Gastroesophageal sphincter (tissue), 4 donors: Measurements from ENCODE around the gene C22orf15. TPM values are rescaled to one million over a fixed set of nuclear protein-coding genes. Genes with fewer than 3 reads are reported as not detected.
A peak's percentile ranks its signal among the peaks of the same experiment; 100 is the strongest.

ENCODE experiments used
- ATAC-seq: fragments of 150-250 bp; one replicate; pipeline ENCODE4 v1.9.1; 2016; ENCODE audit warnings: mild to moderate bottlenecking, moderate library complexity
- H3K27ac ChIP-seq, 4 donors: fragments of 200-600 bp; sonication (generic) in 3 of 4; 1 replicate in 3 of 4; 2 replicates in 1 of 4; pipeline ENCODE4 v1.5.1; 2016 to 2019
- H3K27me3 ChIP-seq: fragments of 200-600 bp; sonication (generic); one replicate; pipeline ENCODE4 v1.5.1; 2019
- H3K36me3 ChIP-seq, 2 donors: fragments of 200-600 bp; sonication (generic); one replicate each; pipeline ENCODE4 v1.5.1; 2019; ENCODE audit warnings: control low read depth in 1 of 2
- H3K4me1 ChIP-seq, 3 donors: fragments of 200-600 bp; sonication (generic); 1 replicate in 2 of 3; 2 replicates in 1 of 3; pipeline ENCODE4 v1.5.1; 2016 to 2019; ENCODE audit warnings: control low read depth in 2 of 3
- H3K4me3 ChIP-seq, 2 donors: fragments of 200-600 bp; sonication (generic); one replicate each; pipeline ENCODE4 v1.5.1; 2019; ENCODE audit warnings: mild to moderate bottlenecking in 1 of 2, moderate library complexity in 1 of 2
- H3K9me3 ChIP-seq, 3 donors: fragments of 200-600 bp; sonication (generic); one replicate each; pipeline ENCODE4 v1.5.1; 2017 to 2019; ENCODE audit warnings: control low read depth in 2 of 3
- CTCF ChIP-seq, 4 experiments: fragments of 200-600 bp in 2 of 4; fragments of 450-650 bp in 2 of 4; sonication (generic) in 1 of 4; IDR thresholded peaks; one replicate each; pipeline ENCODE4 v1.5.1; 2017 to 2019; ENCODE audit warnings: antibody characterized with exemption in 4 of 4, mild to moderate bottlenecking in 2 of 4, moderate library complexity in 2 of 4
- EP300 ChIP-seq: sonication (generic); formaldehyde crosslinking; IDR thresholded peaks from one replicate; pipeline ENCODE4 v1.6.1; 2017; ENCODE audit warnings: antibody characterized with exemption, mild to moderate bottlenecking
- POLR2A ChIP-seq, 2 donors: fragments of 450-650 bp; IDR thresholded peaks; one replicate each; pipeline ENCODE4 v1.6.1; 2017; ENCODE audit warnings: antibody characterized with exemption in 2 of 2, mild to moderate bottlenecking in 2 of 2, moderate library complexity in 1 of 2
- POLR2AphosphoS5 ChIP-seq: sonication (generic); formaldehyde crosslinking; IDR thresholded peaks from one replicate; pipeline ENCODE4 v1.6.1; 2017; ENCODE audit warnings: antibody characterized with exemption
- WGBS, 2 donors: methylation state at CpG; one replicate each; pipeline ENCODE4 v1.1.5; 2018; ENCODE audit warnings: low coverage in 1 of 2; 5-methylcytosine and 5-hydroxymethylcytosine counted together
- total RNA-seq, 4 donors: library from RNA; depleted of rRNA; stranded (reverse); fragments of >200 nt; gene quantifications; one replicate each; pipeline ENCODE4 v1.1.0, GENCODE V29; 2016

C22orf15 gene
- total RNA-seq, 4 donors from 2014 or later: 0.54 to 0.81 TPM; not detected in 2

- Histone ChIP-seq H3K27ac (no peak overlapping the region), H3K4me1 (peaks cover 0 to 17% (median 0%) of the 10 kb centered on the region in 3 donors), H3K27me3 (no peaks in the 10 kb centered on the region), H3K4me3 (no peak overlapping the region), H3K36me3 (peaks cover 0 to 53% of the 10 kb centered on the region in 2 donors), H3K9me3 (peaks cover 0 to 10% (median 0%) of the 10 kb centered on the region in 3 donors)
- TF ChIP-seq EP300 (no peak), POLR2A (IDR thresholded peaks at IDR 0.05) (no peak), CTCF (IDR thresholded peaks at IDR 0.05) (no peak), POLR2AphosphoS5 (no peak)
- WGBS, 2 donors: 87 to 97% methylated on average over 4 to 5 of the region's 13 CpGs
- ATAC-seq: no peak
Measured at GRCh38 chr22:23744001-23744400, 18.8 kb upstream of the C22orf15 start.

- Histone ChIP-seq H3K9me3 (peaks cover 0 to 10% (median 0%) of the 10 kb centered on the region in 3 donors), H3K27ac (no peak overlapping the region), H3K27me3 (no peaks in the 10 kb centered on the region), H3K4me1 (peaks cover 0 to 18% (median 0%) of the 10 kb centered on the region in 3 donors), H3K4me3 (no peak overlapping the region), H3K36me3 (peaks cover 0 to 53% of the 10 kb centered on the region in 2 donors)
- ATAC-seq: no peak
- 97% methylated on average over 6 of the region's 14 CpGs; no CpG with 5 or more reads in 1 of the 2 donors for WGBS, 2 donors
- TF ChIP-seq CTCF (IDR thresholded peaks at IDR 0.05) (no peak), POLR2A (IDR thresholded peaks at IDR 0.05) (no peak), EP300 (no peak), POLR2AphosphoS5 (no peak)
Measured at GRCh38 chr22:23744485-23744884, 18.3 kb upstream of the C22orf15 start.

- H3K4me1 ChIP-seq: peaks cover 0 to 30% (median 9%) of the 10 kb centered on the region in 3 donors
- 80 to 89% methylated on average over 5 to 6 of the region's 6 CpGs for WGBS, 2 donors
Measured at GRCh38 chr22:23745791-23746190, 17.0 kb upstream of the C22orf15 start.

GRCh38 chr22:23749841-23750301 is 12.9 kb upstream of the C22orf15 start:
- WGBS, 2 donors: 56 to 65% methylated on average over 11 to 12 of the region's 12 CpGs
- no peak for ATAC-seq
- TF ChIP-seq POLR2AphosphoS5: no peak
- TF ChIP-seq EP300: no peak
- no peak for TF ChIP-seq CTCF (IDR thresholded peaks at IDR 0.05)
- TF ChIP-seq POLR2A (IDR thresholded peaks at IDR 0.05): no peak

More at GRCh38 chr22:23745791-23746190, 17.0 kb upstream of the C22orf15 start:
- Histone ChIP-seq H3K27ac (no peak overlapping the region), H3K4me3 (no peak overlapping the region), H3K9me3 (peaks cover 0 to 10% (median 0%) of the 10 kb centered on the region in 3 donors), H3K27me3 (no peaks in the 10 kb centered on the region), H3K36me3 (peaks cover 0 to 51% of the 10 kb centered on the region in 2 donors)
- ATAC-seq: no peak
- TF ChIP-seq EP300: no peak
- TF ChIP-seq POLR2A (IDR thresholded peaks at IDR 0.05): no peak
- TF ChIP-seq POLR2AphosphoS5: no peak
- TF ChIP-seq CTCF (IDR thresholded peaks at IDR 0.05): no peak

GRCh38 chr22:23750367-23750713 is 12.4 kb upstream of the C22orf15 start:
- peak overlapping the region; percentile 9 to 96 (median 90) for H3K27ac ChIP-seq
- H3K27me3 ChIP-seq: no peaks in the 10 kb centered on the region
- WGBS, 2 donors: 35 to 44% methylated on average over 5 of the region's 5 CpGs

More at GRCh38 chr22:23749841-23750301, 12.9 kb upstream of the C22orf15 start:
- peak overlapping the region in 1 of 2 donors; percentile 69 for H3K4me3 ChIP-seq
- H3K27me3 ChIP-seq: no peaks in the 10 kb centered on the region
- H3K27ac ChIP-seq: no peak overlapping the region
- peaks cover 0 to 10% of the 10 kb centered on the region in 2 donors for H3K36me3 ChIP-seq
- peaks cover 0 to 30% (median 11%) of the 10 kb centered on the region in 3 donors for H3K4me1 ChIP-seq
- no peaks in the 10 kb centered on the region for H3K9me3 ChIP-seq

More at GRCh38 chr22:23750367-23750713, 12.4 kb upstream of the C22orf15 start:
- H3K36me3 ChIP-seq: peaks cover 0 to 5% of the 10 kb centered on the region in 2 donors
- ATAC-seq: no peak
- peak overlapping the region; percentile 51 to 69 for H3K4me3 ChIP-seq
- no peak for TF ChIP-seq EP300
- TF ChIP-seq POLR2A (IDR thresholded peaks at IDR 0.05): no peak
- H3K4me1 ChIP-seq: peaks cover 0 to 30% (median 11%) of the 10 kb centered on the region in 3 donors
- no peaks in the 10 kb centered on the region for H3K9me3 ChIP-seq
